Adrenal gland (tissue), 12 donors: Measurements from ENCODE around the gene CNTNAP2. TPM values are rescaled to one million over a fixed set of nuclear protein-coding genes. Genes with fewer than 3 reads are reported as not detected.

Experiments
- DNase-seq, 7 donors: peaks; one replicate each; pipeline ENCODE4 v3.0.0-alpha.2; 2019 to 2020
- H3K27ac ChIP-seq, 5 donors: fragments of 200-600 bp; sonication (generic) in 4 of 5; 1 replicate in 3 of 5; 2 replicates in 2 of 5; pipeline versions ENCODE4 v1.5.1 to v1.8.0; 2016 to 2020; ENCODE audit warnings: mild to moderate bottlenecking in 1 of 5
- H3K27me3 ChIP-seq: fragments of 200-600 bp; 2 replicates; pipeline ENCODE4 v1.8.0; 2021
- H3K36me3 ChIP-seq, 2 donors: fragments of 200-600 bp; replicated peaks in 1 of 2; 1 replicate in 1 of 2; 2 replicates in 1 of 2; pipeline versions ENCODE4 v1.5.1 to v1.8.0; 2018 to 2022
- H3K4me1 ChIP-seq, 2 donors: fragments of 200-600 bp; replicated peaks in 1 of 2; 1 replicate in 1 of 2; 2 replicates in 1 of 2; pipeline versions ENCODE4 v1.5.1 to v1.8.0; 2018 to 2021
- H3K4me3 ChIP-seq, 4 donors: fragments of 200-600 bp; sonication (generic) in 3 of 4; one replicate each; pipeline ENCODE4 v1.5.1; 2016 to 2018
- H3K9me3 ChIP-seq, 3 donors: fragments of 200-600 bp; sonication (generic) in 1 of 3; replicated peaks in 1 of 3; 1 replicate in 2 of 3; 2 replicates in 1 of 3; pipeline versions ENCODE4 v1.5.1 to v1.8.0; 2016 to 2021
- CTCF ChIP-seq, 6 experiments: fragments of 450-650 bp in 4 of 6; fragments of 200-600 bp in 2 of 6; sonication (generic) in 1 of 6; IDR thresholded peaks; 1 replicate in 5 of 6; 2 replicates in 1 of 6; pipeline versions ENCODE4 v1.5.1 to v1.8.0; 2016 to 2021; ENCODE audit warnings: antibody characterized with exemption in 6 of 6, mild to moderate bottlenecking in 2 of 6, moderate library complexity in 1 of 6
- POLR2A ChIP-seq, 2 donors: fragments of 450-650 bp; IDR thresholded peaks; one replicate each; pipeline ENCODE4 v1.6.1; 2017; ENCODE audit warnings: antibody characterized with exemption in 2 of 2, mild to moderate bottlenecking in 2 of 2, moderate library complexity in 1 of 2
- WGBS, 4 donors: extraction: QIAGEN DNeasy Blood & Tissue Kit in 2 of 4; methylation state at CpG; one replicate each; pipeline versions ENCODE4 v1.1.5 to v1.1.7; 2013 to 2017; 5-methylcytosine and 5-hydroxymethylcytosine counted together
- intact Hi-C, 2 donors: fragments of 100-400 bp; cut with DNase I; formaldehyde crosslinking; loops; one replicate each; pipeline versions ENCODE4 v1.14.1 to v1.15.0; 2022 to 2023
- polyA plus RNA-seq, 3 donors: library from polyadenylated mRNA; stranded (reverse); fragments of 200-250 nt in 2 of 3; fragments of 350-450 nt in 1 of 3; fragmentation: Illumina TruSeq in 1 of 3; extraction: RNeasy Lipid Tissue Mini Kit (QIAGEN cat#74804) in 1 of 3; gene quantifications; one replicate each; pipeline ENCODE4 v1.2.3, GENCODE V29; 2013 to 2014
- total RNA-seq, 9 donors: library from RNA; depleted of rRNA in 4 of 9; stranded (reverse); fragments of >200 nt in 4 of 9; fragments of 120-200 nt in 1 of 9; fragmentation: NEBNext Ultra II Directional in 1 of 9; extraction: Animal tissue kit (Norgen Biotek cat#: 25700) in 1 of 9; gene quantifications; one replicate each; pipeline versions ENCODE4 v1.1.0 to v1.2.4, GENCODE V29; 2013 to 2023
- donor health status: healthy with polysubstance abuse.
- donor health status: Bipolar disorder and iron deficiency.
- donor health status: DM: yes; HTN: yes; CAD: no.
- donor health status: DM: no; HTN: no; CAD: no.
- donor health status: DM: no; HTN: no; CAD: no.
- donor health status: DM: yes; HTN: yes; CAD: no.

The CNTNAP2 gene
- total and polyA plus RNA-seq, 12 donors: 0.14 to 6.3 (median 1.8) TPM; not detected in 2

GRCh38 chr7:146216396-146217041 is 99.9 kb downstream of the CNTNAP2 start:
- H3K9me3 ChIP-seq: no peaks in the 10 kb centered on the region
- WGBS, 4 donors: 70 to 77% (median 72%) methylated on average over 9 of the region's 9 CpGs
- H3K4me1 ChIP-seq: no peaks in the 10 kb centered on the region

GRCh38 chr7:146223851-146224250 is 107.2 kb downstream of the CNTNAP2 start:
- intact Hi-C loops: no loop called here
- no peak for DNase-seq
- Histone ChIP-seq H3K36me3 (no peaks in the 10 kb centered on the region), H3K4me1 (no peaks in the 10 kb centered on the region), H3K27ac (no peak overlapping the region), H3K9me3 (no peaks in the 10 kb centered on the region), H3K4me3 (no peak overlapping the region), H3K27me3 (no peaks in the 10 kb centered on the region)
- TF ChIP-seq POLR2A (IDR thresholded peaks at IDR 0.05) (no peak), CTCF (IDR thresholded peaks at IDR 0.05) (no peak)
- 76 to 87% (median 78%) methylated on average over 1 of the region's 1 CpG for WGBS, 4 donors

More at GRCh38 chr7:146216396-146217041, 99.9 kb downstream of the CNTNAP2 start:
- TF ChIP-seq CTCF (IDR thresholded peaks at IDR 0.05) (no peak), POLR2A (IDR thresholded peaks at IDR 0.05) (no peak)
- DNase-seq: no peak
- Histone ChIP-seq H3K27ac (no peak overlapping the region), H3K36me3 (no peaks in the 10 kb centered on the region), H3K27me3 (no peaks in the 10 kb centered on the region), H3K4me3 (no peak overlapping the region)
- intact Hi-C loops: no loop called here

GRCh38 chr7:146232604-146233003 is 116.0 kb downstream of the CNTNAP2 start:
- H3K27me3 ChIP-seq: no peaks in the 10 kb centered on the region
- intact Hi-C loops: no loop called here
- no peaks in the 10 kb centered on the region for H3K4me1 ChIP-seq
- 69 to 77% (median 71%) methylated on average over 2 of the region's 2 CpGs for WGBS, 4 donors
- TF ChIP-seq CTCF (IDR thresholded peaks at IDR 0.05) (no peak), POLR2A (IDR thresholded peaks at IDR 0.05) (no peak)
- DNase-seq: no peak
- no peak overlapping the region for H3K27ac ChIP-seq
- no peaks in the 10 kb centered on the region for H3K36me3 ChIP-seq
- H3K9me3 ChIP-seq: no peaks in the 10 kb centered on the region
- no peak overlapping the region for H3K4me3 ChIP-seq

- Histone ChIP-seq H3K36me3 (no peaks in the 10 kb centered on the region), H3K9me3 (no peaks in the 10 kb centered on the region), H3K27ac (no peak overlapping the region), H3K4me1 (no peaks in the 10 kb centered on the region), H3K27me3 (no peaks in the 10 kb centered on the region), H3K4me3 (no peak overlapping the region)
- WGBS, 4 donors: 31 to 42% (median 35%) methylated on average over 1 of the region's 1 CpG
- intact Hi-C loops: no loop called here
- no peak for DNase-seq
- TF ChIP-seq CTCF (IDR thresholded peaks at IDR 0.05): no peak
- TF ChIP-seq POLR2A (IDR thresholded peaks at IDR 0.05): no peak
These were observed 118.6 kb downstream of the CNTNAP2 start for GRCh38 chr7:146235195-146235594.
